Measurements from ENCODE around the gene NDFIP1. TPM values are rescaled to one million over a fixed set of nuclear protein-coding genes. Genes with fewer than 3 reads are reported as not detected.

Gene NDFIP1
- total and polyA plus RNA-seq, 2 of the 4 experiments (the other 2 are of a cell fraction), result 7.7 to 15.4 TPM

- ChIA-PET CTCF (no interaction called here), POLR2A (ENCODE audit: unreplicated experiment) (no interaction called here)
- no peak overlapping the region for H3K23ac ChIP-seq (ENCODE audit: low read depth, low read length)
- BruUV-seq (replicated peaks), result no TSS peak
- no peak overlapping the region for H2BK5ac ChIP-seq (ENCODE audit: low read depth, low read length, poor library complexity, severe bottlenecking)
- in situ Hi-C loops (cut with MboI; ENCODE audit: low sequenced_read_pairs) (loop anchor here (25.0 kb wide), 1 partner anchor 419 kb away; the partner anchor contains the start of gene ARAP3), intact Hi-C loops (cut with micrococcal nuclease) (no loop called here), dilution Hi-C loops (cut with HindIII; ENCODE audit: low sequenced_read_pairs, unreplicated experiment) (no loop called here)
- H3K14ac ChIP-seq (replicated peaks; ENCODE audit: low read depth, low read length), result no peak overlapping the region
- H3K18ac ChIP-seq (ENCODE audit: low read depth, low read length), result no peak overlapping the region
- H3K9me3 ChIP-seq (ENCODE audit: control insufficient read depth, insufficient read depth, low read length), result no peaks in the 10 kb centered on the region
- H3K9ac ChIP-seq (ENCODE audit: low read depth, low read length), result no peak overlapping the region
- no peak overlapping the region for H3K4me3 ChIP-seq (ENCODE audit: insufficient read depth, low read depth, low read length)
- H2BK20ac ChIP-seq (ENCODE audit: low read depth, low read length), result no peak overlapping the region
- WGBS, 2 experiments (ENCODE audit: extremely low coverage in 2 of 2, insufficient read length in 1 of 2), result 40% methylated on average over 1 of the region's 3 CpGs; no CpG with 5 or more reads in 1 of the 2 experiments
- H3K36me3 ChIP-seq (ENCODE audit: control insufficient read depth, insufficient read depth, low read length), result no peaks in the 10 kb centered on the region
- H2AFZ ChIP-seq (replicated peaks; ENCODE audit: low read length, poor library complexity), result no peak overlapping the region
- no peak for ATAC-seq (ENCODE audit: low read depth)
- H3K79me1 ChIP-seq (ENCODE audit: low read depth in 1 of 2, low read length in 2 of 2), result peaks cover 8 to 22% of the 10 kb centered on the region in 2 experiments
- H3K56ac ChIP-seq (ENCODE audit: extremely low read depth, insufficient read depth, low read length), result no peak overlapping the region
- peaks cover 4% of the 10 kb centered on the region for H3K9me1 ChIP-seq (ENCODE audit: insufficient read depth, low read length)
- DNase-seq, result no peak
- no peak overlapping the region for H3K4ac ChIP-seq (ENCODE audit: low read depth, low read length)
- TF ChIP-seq FOS (IDR thresholded peaks at IDR 0.05; ENCODE audit: low read depth, low read length) (no peak), MXI1 (IDR thresholded peaks at IDR 0.05; ENCODE audit: borderline replicate concordance, low read depth, low read length) (no peak), POLR2A (IDR thresholded peaks at IDR 0.05; ENCODE audit: low read depth, low read length) (no peak), CEBPB (IDR thresholded peaks at IDR 0.05; ENCODE audit: low read depth, low read length) (no peak), ELK1 (IDR thresholded peaks at IDR 0.05; ENCODE audit: borderline replicate concordance, low read depth, low read length) (no peak), RCOR1 (IDR thresholded peaks at IDR 0.05; ENCODE audit: insufficient replicate concordance, low read length) (no peak), RAD21 (IDR thresholded peaks at IDR 0.05; ENCODE audit: low read length) (no peak), CTCF (conservative IDR thresholded peaks at IDR 0.05; ENCODE audit: low read depth, low read length) (no peak), SMC3 (IDR thresholded peaks at IDR 0.05; ENCODE audit: low read depth, low read length) (no peak), NFE2L2 (IDR thresholded peaks at IDR 0.05; ENCODE audit: low read depth, low read length) (no peak), MAZ (IDR thresholded peaks at IDR 0.05; ENCODE audit: borderline replicate concordance, low read depth, low read length) (no peak), CHD1 (IDR thresholded peaks at IDR 0.05; ENCODE audit: low read depth, low read length) (no peak), MAFK (IDR thresholded peaks at IDR 0.05; ENCODE audit: low read depth, low read length) (no peak), BHLHE40 (IDR thresholded peaks at IDR 0.05; ENCODE audit: low read depth, low read length) (no peak), RFX5 (IDR thresholded peaks at IDR 0.05; ENCODE audit: low read depth, low read length) (no peak), USF2 (IDR thresholded peaks at IDR 0.05; ENCODE audit: low read depth, low read length) (no peak)
- no peak overlapping the region for H3K4me2 ChIP-seq (ENCODE audit: low read depth, low read length)
- H4K8ac ChIP-seq (ENCODE audit: low read depth in 2 of 2, low read length in 2 of 2), result no peak overlapping the region
- H2BK15ac ChIP-seq (ENCODE audit: low read depth, low read length), result no peak overlapping the region
- H2BK120ac ChIP-seq (ENCODE audit: low read depth, low read length), result no peak overlapping the region
- H4K91ac ChIP-seq (ENCODE audit: insufficient read depth, low read depth, low read length), result no peak overlapping the region
- H3K4me1 ChIP-seq (ENCODE audit: control insufficient read depth, insufficient read depth, low read length), result peaks cover 4% of the 10 kb centered on the region
- H2AK9ac ChIP-seq (replicated peaks; ENCODE audit: low read depth, low read length, poor library complexity), result no peak overlapping the region
- peaks cover 2% of the 10 kb centered on the region; the same call in 1 of the 2 replicates for H3K27me3 ChIP-seq (ENCODE audit: control insufficient read depth, insufficient read depth, low read length)
- H4K5ac ChIP-seq (ENCODE audit: low read depth, low read length), result no peak overlapping the region
- no peak overlapping the region for H2AK5ac ChIP-seq (ENCODE audit: low read depth, low read length)
- H4K20me1 ChIP-seq (ENCODE audit: insufficient read depth, low read length), result peaks cover 16% of the 10 kb centered on the region
- no peak overlapping the region for H3K27ac ChIP-seq (ENCODE audit: insufficient read depth, low read length)
Observed at GRCh38 chr5:142106061-142106460, 2.5 kb upstream of the NDFIP1 start.
